GM12878 (cell line): Measurements from ENCODE around the gene FZR1. TPM values are rescaled to one million over a fixed set of nuclear protein-coding genes. Genes with fewer than 3 reads are reported as not detected.
A peak's percentile ranks its signal among the peaks of the same experiment; 100 is the strongest.

Experiments
- ATAC-seq: fragments of 200-7000 bp; cut with Tn5 transposase; 3 replicates; pipeline ENCODE4 v1.9.1; 2020; ENCODE audit warnings: mild to moderate bottlenecking, moderate library complexity
- BruUV-seq: library from RNA; stranded (reverse); fragments of 400-500 nt; replicated peaks from 2 replicates; lab custom pipeline; 2021; lab: Mats Ljungman, UMichigan
- CTCF ChIA-PET: fragments of 300-600 bp; sonication (Branson Sonifier 250); formaldehyde crosslinking; extraction: SDS; loops from one replicate; lab custom pipeline; 2021; ENCODE audit warnings: inconsistent platforms; lab: Yijun Ruan, JAX
- POLR2A ChIA-PET: fragments of 350-600 bp; formaldehyde crosslinking; extraction: SDS; loops from one replicate; lab custom pipeline; 2021; ENCODE audit warnings: inconsistent platforms; lab: Charles Lee
- RAD21 ChIA-PET: fragments of 300-600 bp; sonication (Branson Sonifier 250); formaldehyde crosslinking; loops from one replicate; lab custom pipeline; 2023; ENCODE audit warnings: antibody characterized with exemption; ENCODE audit not compliant: unreplicated experiment; lab: Charles Lee
- SMC1A ChIA-PET: fragments of 300-600 bp; sonication (Branson Sonifier 250); formaldehyde crosslinking; loops from one replicate; lab custom pipeline; 2023; ENCODE audit not compliant: unreplicated experiment, uncharacterized antibody; lab: Charles Lee
- DNase-seq: peaks from one replicate; pipeline ENCODE4 v3.0.0-alpha.2; 2011; ENCODE audit warnings: low read depth, low spot score
- FAIRE-seq: peaks from 3 replicates; lab custom pipeline; 2011; peaks lifted over from hg19 to GRCh38; lab: Jason Lieb, UNC
- H2AFZ ChIP-seq: 2 replicates; pipeline ENCODE4 v1.6.0; 2011; ENCODE audit warnings: low read depth, low read length, control low read depth; ENCODE audit not compliant: control insufficient read depth
- H3K27ac ChIP-seq: 2 replicates; pipeline ENCODE4 v1.5.1; 2011; ENCODE audit warnings: control low read depth; ENCODE audit not compliant: control insufficient read depth, insufficient read depth
- H3K27me3 ChIP-seq, 2 experiments: replicated peaks in 1 of 2; 2 replicates each; pipeline versions ENCODE4 v1.6.0 to v1.6.1; 2011; ENCODE audit warnings: low read length in 1 of 2; ENCODE audit not compliant: control insufficient read depth in 2 of 2, insufficient read depth in 2 of 2
- H3K36me3 ChIP-seq, 2 experiments: 2 replicates each; pipeline ENCODE4 v1.5.1; 2011; ENCODE audit warnings: low read length in 1 of 2; ENCODE audit not compliant: control insufficient read depth in 2 of 2, insufficient read depth in 2 of 2
- H3K4me1 ChIP-seq: 2 replicates; pipeline ENCODE4 v1.6.1; 2011; ENCODE audit warnings: mild to moderate bottlenecking, low read length, moderate library complexity, mixed read lengths; ENCODE audit not compliant: control insufficient read depth, insufficient read depth
- H3K4me2 ChIP-seq: 2 replicates; pipeline ENCODE4 v1.6.0; 2011; ENCODE audit warnings: control low read depth; ENCODE audit not compliant: control insufficient read depth, insufficient read depth
- H3K4me3 ChIP-seq: fragments of 200-600 bp; sonication (generic); 2 replicates; pipeline ENCODE4 v1.5.1; 2016
- H3K79me2 ChIP-seq: 2 replicates; pipeline ENCODE4 v1.6.0; 2011; ENCODE audit warnings: low read length; ENCODE audit not compliant: control insufficient read depth, insufficient read depth
- H3K9ac ChIP-seq: 2 replicates; pipeline ENCODE4 v1.8.0; 2011; ENCODE audit warnings: low read length, control low read depth, mixed read lengths; ENCODE audit not compliant: control insufficient read depth, insufficient read depth
- H3K9me3 ChIP-seq: replicated peaks from 3 replicates; pipeline ENCODE4 v1.5.1; 2011; ENCODE audit warnings: mild to moderate bottlenecking, low read length; ENCODE audit not compliant: control insufficient read depth, insufficient read depth
- H4K20me1 ChIP-seq: 2 replicates; pipeline ENCODE4 v1.6.0; 2011; ENCODE audit not compliant: control insufficient read depth, insufficient read depth
- BCL11A ChIP-seq: IDR thresholded peaks from 2 replicates; pipeline ENCODE4 v1.6.1; 2011; ENCODE audit warnings: low read depth, low read length
- CEBPZ ChIP-seq: fragments of 150-350 bp; IDR thresholded peaks from 2 replicates; pipeline ENCODE4 v1.6.1; 2016; ENCODE audit warnings: low read depth, low read length
- CHD1 ChIP-seq: IDR thresholded peaks from 2 replicates; pipeline ENCODE4 v1.6.1; 2012; ENCODE audit warnings: low read depth, low read length, improper control_type of control experiment
- CHD2 ChIP-seq: IDR thresholded peaks from 2 replicates; pipeline ENCODE4 v1.6.1; 2011; ENCODE audit warnings: low read depth, low read length, improper control_type of control experiment, borderline replicate concordance
- EP300 ChIP-seq, 2 experiments: fragments of 150-350 bp in 1 of 2; IDR thresholded peaks; 2 replicates each; pipeline ENCODE4 v1.6.1; 2011 to 2012; ENCODE audit warnings: low read depth in 2 of 2, low read length in 2 of 2, borderline replicate concordance in 1 of 2, improper control_type of control experiment in 1 of 2, inconsistent platforms in 1 of 2; ENCODE audit not compliant: control insufficient read depth in 1 of 2
- HCFC1 ChIP-seq: fragments of 150-350 bp; IDR thresholded peaks from 2 replicates; pipeline ENCODE4 v1.6.1; 2014; ENCODE audit warnings: low read length
- MTA3 ChIP-seq: IDR thresholded peaks from 2 replicates; pipeline ENCODE4 v1.6.1; 2012; ENCODE audit warnings: low read length, inconsistent platforms, borderline replicate concordance
- NRF1 ChIP-seq: conservative IDR thresholded peaks from 2 replicates; pipeline ENCODE4 v1.6.1; 2011; ENCODE audit warnings: mild to moderate bottlenecking, low read depth, low read length, improper control_type of control experiment
- WGBS: methylation state at CpG from one replicate; pipeline ENCODE4 v1.1.6; 2016; ENCODE audit warnings: low lambda C conversion rate; ENCODE audit not compliant: insufficient replicate concordance, insufficient coverage; ENCODE audit errors: missing lambda C conversion rate; 5-methylcytosine and 5-hydroxymethylcytosine counted together
- in situ Hi-C: fragments of 300-500 bp; cut with MboI; formaldehyde crosslinking; loops from 9 replicates; pipeline ENCODE4 v1.14.3; 2018; ENCODE audit warnings: mixed read lengths
- intact Hi-C: fragments of 100-400 bp; cut with micrococcal nuclease; formaldehyde crosslinking; loops from one replicate; pipeline ENCODE4 v1.14.2; 2022; ENCODE audit not compliant: unreplicated experiment
- polyA plus RNA-seq, 11 experiments: library from polyadenylated mRNA; depleted of rRNA in 4 of 11; unstranded in 6 of 11; stranded (reverse) in 5 of 11; fragments of >200 nt; fragmentation: Nextera tagmentation in 4 of 11; fragmentation: Illumina TruSeq in 1 of 11; extraction: Ambion mirVana in 4 of 11; extraction: Trizol in 1 of 11; gene quantifications; 1 replicate in 1 of 11; 2 replicates in 10 of 11; pipeline versions ENCODE4 v1.2.1 to v1.2.3, GENCODE V29; 2011 to 2016; ENCODE audit warnings: inconsistent platforms in 2 of 11, missing spikeins in 2 of 11, low read depth in 1 of 11
- total RNA-seq, 4 experiments: library from RNA; depleted of rRNA in 3 of 4; stranded (reverse); fragments of >200 nt in 3 of 4; fragmentation: Illumina TruSeq in 1 of 4; extraction: Trizol in 1 of 4; gene quantifications; 2 replicates each; pipeline versions ENCODE4 v1.2.1 to v1.2.3, GENCODE V29; 2013 to 2021

FZR1 gene
- total and polyA plus RNA-seq, 10 of the 15 experiments (the other 5 are each of a cell fraction or from before 2014, with no cell fraction given): 0.11 to 44.2 (median 29.3) TPM

- TF ChIP-seq CEBPZ: no peak
- no peak for TF ChIP-seq CHD1
- TF ChIP-seq EP300 (IDR thresholded peaks at IDR 0.05; ENCODE audit: borderline replicate concordance in 1 of 2, control insufficient read depth in 1 of 2, low read depth in 2 of 2, low read length in 2 of 2): no peak
- TF ChIP-seq HCFC1: no peak
Measured at GRCh38 chr19:3478409-3479176, 27.5 kb upstream of the FZR1 start (continued).

GRCh38 chr19:3479177-3479833 is 26.8 kb upstream of the FZR1 start:
- POLR2A ChIA-PET: interaction anchor here (0.6 kb wide), 1 partner anchor 169 kb away, joined by 3 read pairs; no protein-coding TSS in a partner anchor
- no peak overlapping the region for H3K9ac ChIP-seq
- FAIRE-seq (no peak), ATAC-seq (peak; percentile 67), DNase-seq (no peak)
- H3K4me3 ChIP-seq: no peak overlapping the region
- no peak overlapping the region for H3K27ac ChIP-seq
- H3K79me2 ChIP-seq: no peaks in the 10 kb centered on the region
- H3K4me2 ChIP-seq: no peak overlapping the region
- WGBS: 5% methylated on average over 6 of the region's 7 CpGs
- H3K36me3 ChIP-seq: no peaks in the 10 kb centered on the region
- SMC1A ChIA-PET: no interaction called here
- H4K20me1 ChIP-seq: no peaks in the 10 kb centered on the region
- H3K9me3 ChIP-seq: no peaks in the 10 kb centered on the region; the same call in 2 of the 3 replicates
- in situ Hi-C loops (no loop called here), intact Hi-C loops (no loop called here)
- no TSS peak for BruUV-seq
- CTCF ChIA-PET: interaction anchor here (0.6 to 2.1 kb wide), 4 partner anchors 10 to 175 kb away, joined by 3 to 9 read pairs (median 4); no protein-coding TSS in a partner anchor
- TF ChIP-seq BCL11A (no peak), CHD2 (no peak), MTA3 (no peak), NRF1 (no peak)
- RAD21 ChIA-PET: interaction anchor here (1.0 kb wide), 1 partner anchor 203 kb away, joined by 4 read pairs; no protein-coding TSS in a partner anchor
- peaks cover 0 to 2% of the 10 kb centered on the region in 2 experiments; a peak in 3 of 4 replicates for H3K27me3 ChIP-seq
- H3K4me1 ChIP-seq: no peaks in the 10 kb centered on the region
- H2AFZ ChIP-seq: no peak overlapping the region
